B cell (primary cell): ENCODE results near the gene FBRS.

Experiments used
- CTCF ChIP-seq: fragments of 200-600 bp; IDR thresholded peaks from one replicate; pipeline ENCODE4 v1.8.0; 2022; ENCODE audit warnings: antibody characterized with exemption, mild to moderate bottlenecking
- EZH2 ChIP-seq: IDR thresholded peaks from 2 replicates; pipeline ENCODE4 v1.6.1; 2012; ENCODE audit warnings: borderline replicate concordance, low read depth, mild to moderate bottlenecking, moderate library complexity, low read length; ENCODE audit not compliant: insufficient read depth, poor library complexity, severe bottlenecking

- TF ChIP-seq CTCF, result no peak
- TF ChIP-seq EZH2, result no peak
Measured at GRCh38 chr16:30623536-30624283, 34.5 kb upstream of the FBRS start.
